Stimulated activated CD8-positive, alpha-beta memory T cell treated with anti-CD3 and anti-CD28 coated beads, Interleukin-12 subunit alpha, Interleukin-12 subunit beta, amount 100 ng/mL, for 4 hours (primary cell): ENCODE results near the gene RAD51B.

Experiments used
- DNase-seq: peaks from one replicate; pipeline ENCODE4 v3.0.0-alpha.2; 2020; ENCODE audit warnings: low read depth

RAD51B gene

GRCh38 chr14:68363843-68364767 is 544.5 kb downstream of the RAD51B start:
- DNase-seq = no peak

- DNase-seq = no peak
Observed at GRCh38 chr14:68364792-68365192, 545.2 kb downstream of the RAD51B start.

GRCh38 chr14:68365228-68365627 is 545.6 kb downstream of the RAD51B start:
- DNase-seq = no peak

GRCh38 chr14:68366656-68367055 is 547.1 kb downstream of the RAD51B start:
- no peak for DNase-seq

GRCh38 chr14:68367536-68367935 is 548.0 kb downstream of the RAD51B start:
- DNase-seq = no peak

GRCh38 chr14:68368850-68369249 is 549.3 kb downstream of the RAD51B start:
- no peak for DNase-seq

- no peak for DNase-seq
Observed at GRCh38 chr14:68369281-68370056, 549.9 kb downstream of the RAD51B start.

GRCh38 chr14:68370057-68370360 is 550.4 kb downstream of the RAD51B start:
- DNase-seq = no peak

GRCh38 chr14:68372368-68372767 is 552.8 kb downstream of the RAD51B start:
- no peak for DNase-seq

- DNase-seq = no peak
Observed at GRCh38 chr14:68373124-68373646, 553.6 kb downstream of the RAD51B start.

GRCh38 chr14:68373847-68374444 is 554.4 kb downstream of the RAD51B start:
- no peak for DNase-seq

- DNase-seq = no peak
Observed at GRCh38 chr14:68374682-68375081, 555.1 kb downstream of the RAD51B start.

- no peak for DNase-seq
Observed at GRCh38 chr14:68375376-68375775, 555.8 kb downstream of the RAD51B start.

- DNase-seq = no peak
Observed at GRCh38 chr14:68376067-68376779, 556.6 kb downstream of the RAD51B start.

GRCh38 chr14:68377006-68377405 is 557.4 kb downstream of the RAD51B start:
- no peak for DNase-seq

- no peak for DNase-seq
Observed at GRCh38 chr14:68377459-68377858, 557.9 kb downstream of the RAD51B start.

- no peak for DNase-seq
Observed at GRCh38 chr14:68379510-68380328, 560.1 kb downstream of the RAD51B start.

- no peak for DNase-seq
Observed at GRCh38 chr14:68380329-68380741, 560.8 kb downstream of the RAD51B start.

GRCh38 chr14:68384335-68384734 is 564.8 kb downstream of the RAD51B start:
- no peak for DNase-seq

- DNase-seq = no peak
Observed at GRCh38 chr14:68384881-68385280, 565.3 kb downstream of the RAD51B start.

GRCh38 chr14:68386446-68386845 is 566.9 kb downstream of the RAD51B start:
- no peak for DNase-seq
